ENCODE data around the gene ZNF841. TPM values are rescaled to one million over a fixed set of nuclear protein-coding genes. Genes with fewer than 3 reads are reported as not detected.

Gene ZNF841
- total and polyA plus RNA-seq, 9 of the 15 experiments (the other 6 are each of a cell fraction or from before 2014, with no cell fraction given), result 3.1 to 17.1 (median 11.0) TPM

DNA sequence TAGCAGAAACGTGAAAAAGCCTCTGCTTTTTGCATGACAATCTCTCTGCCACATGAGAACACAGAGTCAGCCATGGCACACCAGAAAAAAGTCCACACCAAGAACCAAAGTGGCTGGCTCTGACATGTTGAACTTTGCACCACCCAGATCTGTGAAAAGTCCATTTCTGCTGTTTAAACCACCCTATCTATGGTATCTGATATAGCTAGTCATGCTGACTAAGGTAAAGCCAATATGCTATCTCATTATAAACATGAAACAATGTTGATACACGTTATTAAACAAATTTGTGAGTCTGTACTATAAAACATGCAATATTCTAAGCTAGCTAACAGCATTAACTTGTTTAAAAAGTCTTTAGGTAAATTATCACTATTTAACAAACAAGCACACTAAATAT, 25.9 kb downstream of the ZNF841 start:
- POLR2A ChIA-PET, result no interaction called here
- in situ Hi-C loops (cut with MboI), result no loop called here
- no peaks in the 10 kb centered on the region for H3K79me2 ChIP-seq (ENCODE audit: control insufficient read depth, insufficient read depth, low read length)
- FAIRE-seq (no peak), ATAC-seq (no peak), DNase-seq (ENCODE audit: extremely low read depth in 1 of 4, low spot score in 3 of 4) (no peak)
- no peak overlapping the region for H3K9ac ChIP-seq (ENCODE audit: insufficient read depth in 1 of 2, low read depth in 2 of 2, low read length in 2 of 2)
- peaks cover 45% of the 10 kb centered on the region for H3K9me3 ChIP-seq (replicated peaks; ENCODE audit: control insufficient read depth, insufficient read depth, low read depth, low read length)
- no peaks in the 10 kb centered on the region for H3K9me1 ChIP-seq (ENCODE audit: control insufficient read depth, insufficient read depth, low read length)
- no peaks in the 10 kb centered on the region for H3K27me3 ChIP-seq (ENCODE audit: control insufficient read depth in 2 of 2, insufficient read depth in 2 of 2, low read length in 2 of 2)
- no peak for TF ChIP-seq KHSRP (IDR thresholded peaks at IDR 0.05)
- TF ChIP-seq, protein P1, sequence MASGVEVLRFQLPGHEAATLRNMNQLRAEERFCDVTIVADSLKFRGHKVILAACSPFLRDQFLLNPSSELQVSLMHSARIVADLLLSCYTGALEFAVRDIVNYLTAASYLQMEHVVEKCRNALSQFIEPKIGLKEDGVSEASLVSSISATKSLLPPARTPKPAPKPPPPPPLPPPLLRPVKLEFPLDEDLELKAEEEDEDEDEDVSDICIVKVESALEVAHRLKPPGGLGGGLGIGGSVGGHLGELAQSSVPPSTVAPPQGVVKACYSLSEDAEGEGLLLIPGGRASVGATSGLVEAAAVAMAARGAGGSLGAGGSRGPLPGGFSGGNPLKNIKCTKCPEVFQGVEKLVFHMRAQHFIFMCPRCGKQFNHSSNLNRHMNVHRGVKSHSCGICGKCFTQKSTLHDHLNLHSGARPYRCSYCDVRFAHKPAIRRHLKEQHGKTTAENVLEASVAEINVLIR (CRISPR knock-in tag; IDR thresholded peaks at IDR 0.05), result no peak
- TF ChIP-seq, protein P2, sequence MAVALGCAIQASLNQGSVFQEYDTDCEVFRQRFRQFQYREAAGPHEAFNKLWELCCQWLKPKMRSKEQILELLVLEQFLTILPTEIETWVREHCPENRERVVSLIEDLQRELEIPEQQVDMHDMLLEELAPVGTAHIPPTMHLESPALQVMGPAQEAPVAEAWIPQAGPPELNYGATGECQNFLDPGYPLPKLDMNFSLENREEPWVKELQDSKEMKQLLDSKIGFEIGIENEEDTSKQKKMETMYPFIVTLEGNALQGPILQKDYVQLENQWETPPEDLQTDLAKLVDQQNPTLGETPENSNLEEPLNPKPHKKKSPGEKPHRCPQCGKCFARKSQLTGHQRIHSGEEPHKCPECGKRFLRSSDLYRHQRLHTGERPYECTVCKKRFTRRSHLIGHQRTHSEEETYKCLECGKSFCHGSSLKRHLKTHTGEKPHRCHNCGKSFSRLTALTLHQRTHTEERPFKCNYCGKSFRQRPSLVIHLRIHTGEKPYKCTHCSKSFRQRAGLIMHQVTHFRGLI (CRISPR knock-in tag; IDR thresholded peaks at IDR 0.05), result no peak
- TF ChIP-seq ZNF316 (IDR thresholded peaks at IDR 0.05), result peak; percentile 54
- TF ChIP-seq MAFF (IDR thresholded peaks at IDR 0.05; ENCODE audit: low read length), result peak; percentile 9; the same call in 1 of the 2 replicates
- TF ChIP-seq C11orf30 (IDR thresholded peaks at IDR 0.05; ENCODE audit: low read depth), result peak; percentile 41; the same call in 1 of the 2 replicates
- TF ChIP-seq NFIC (IDR thresholded peaks at IDR 0.05), result no peak
- TF ChIP-seq NR2F6 (CRISPR knock-in tag; IDR thresholded peaks at IDR 0.05), result no peak
- peak; percentile 25; the same call in 1 of the 2 replicates for TF ChIP-seq MAFG (tag; conservative IDR thresholded peaks at IDR 0.05)
- TF ChIP-seq PHF8 (IDR thresholded peaks at IDR 0.05; ENCODE audit: borderline replicate concordance, low read length), result no peak
- BruUV-seq (replicated peaks), result no TSS peak
- H3K36me3 ChIP-seq (ENCODE audit: control insufficient read depth, insufficient read depth, low read length), result peaks cover 45% of the 10 kb centered on the region
- intact Hi-C loops (cut with micrococcal nuclease), result no loop called here
- H4K20me1 ChIP-seq (replicated peaks; ENCODE audit: control insufficient read depth, insufficient read depth, low read length), result no peaks in the 10 kb centered on the region
- no peak overlapping the region for H3K27ac ChIP-seq (ENCODE audit: extremely low read depth, low read depth, low read length)
- H3K4me1 ChIP-seq (replicated peaks in 1 of 2; ENCODE audit: control insufficient read depth in 2 of 2, insufficient read depth in 2 of 2, low read length in 2 of 2), result no peaks in the 10 kb centered on the region
- H3K4me2 ChIP-seq (ENCODE audit: insufficient read depth, low read length), result no peak overlapping the region
- no peak overlapping the region for H2AFZ ChIP-seq (ENCODE audit: low read depth, low read length)
- H3K4me3 ChIP-seq, result no peak overlapping the region
- WGBS (ENCODE audit: insufficient coverage, low coverage, missing lambda C conversion rate), result 9% methylated on average over 2 of the region's 2 CpGs
- CTCF ChIA-PET (ENCODE audit: low intra/inter-chr PET ratio), result no interaction called here
